HepG2 (cell line): Measurements from ENCODE around the gene ZNF648. TPM values are rescaled to one million over a fixed set of nuclear protein-coding genes. Genes with fewer than 3 reads are reported as not detected.

Experiments used
- ATAC-seq: fragments of 200-7000 bp; cut with Tn5 transposase; 3 replicates; pipeline ENCODE4 v1.9.1; 2020; ENCODE audit warnings: mild to moderate bottlenecking, moderate library complexity
- BruUV-seq: library from RNA; stranded (reverse); fragments of 400-500 nt; replicated peaks from 2 replicates; lab custom pipeline; 2021; lab: Mats Ljungman, UMichigan
- CTCF ChIA-PET: fragments of 300-600 bp; formaldehyde crosslinking; extraction: SDS; loops from one replicate; lab custom pipeline; 2021; ENCODE audit warnings: low total read pairs, inconsistent platforms, low intra/inter-chr PET ratio; lab: Yijun Ruan, JAX
- POLR2A ChIA-PET: fragments of 350-600 bp; sonication (Branson Sonifier 250); formaldehyde crosslinking; loops from one replicate; lab custom pipeline; 2020; ENCODE audit warnings: antibody characterized with exemption, inconsistent platforms; lab: Yijun Ruan, JAX
- DNase-seq: peaks from one replicate; pipeline ENCODE4 v3.0.0-alpha.2; 2015; ENCODE audit warnings: low spot score
- FAIRE-seq: peaks from 3 replicates; lab custom pipeline; 2011; peaks lifted over from hg19 to GRCh38; lab: Jason Lieb, UNC
- H2AFZ ChIP-seq: one replicate; pipeline ENCODE4 v1.6.1; 2011; ENCODE audit warnings: low read length, inconsistent platforms
- H3K27ac ChIP-seq: fragments of 300-600 bp; 3 replicates; pipeline ENCODE4 v1.8.0; 2011; ENCODE audit warnings: mixed run types, mild to moderate bottlenecking, mixed read lengths, low read length, inconsistent platforms; ENCODE audit not compliant: insufficient read depth; ENCODE audit errors: extremely low read length
- H3K27me3 ChIP-seq, 2 experiments: fragments of 200-600 bp in 1 of 2; 2 replicates in 1 of 2; 3 replicates in 1 of 2; pipeline versions ENCODE4 v1.6.0 to v1.8.0; 2011; ENCODE audit warnings: low read length in 2 of 2, mild to moderate bottlenecking in 2 of 2, moderate library complexity in 2 of 2, inconsistent platforms in 1 of 2; ENCODE audit not compliant: insufficient read depth in 2 of 2, control insufficient read depth in 1 of 2
- H3K36me3 ChIP-seq, 2 experiments: fragments of 200-600 bp in 1 of 2; replicated peaks in 1 of 2; 2 replicates in 1 of 2; 3 replicates in 1 of 2; pipeline versions ENCODE4 v1.5.1 to v1.8.0; 2011; ENCODE audit warnings: low read length in 2 of 2, inconsistent platforms in 1 of 2; ENCODE audit not compliant: insufficient read depth in 2 of 2, control insufficient read depth in 1 of 2
- H3K4me1 ChIP-seq: 2 replicates; pipeline ENCODE4 v1.5.1; 2012; ENCODE audit warnings: low read length, inconsistent platforms; ENCODE audit not compliant: insufficient read depth
- H3K4me2 ChIP-seq: 2 replicates; pipeline ENCODE4 v1.6.0; 2011; ENCODE audit warnings: low read depth, low read length, inconsistent platforms
- H3K4me3 ChIP-seq, 3 experiments: fragments of 200-600 bp in 1 of 3; sonication (generic), shearing (Covaris generic) in 1 of 3; replicated peaks in 1 of 3; 2 replicates each; pipeline ENCODE4 v1.5.1; 2011 to 2016; ENCODE audit warnings: low read length in 3 of 3, inconsistent platforms in 2 of 3, low read depth in 2 of 3, mild to moderate bottlenecking in 2 of 3, control low read depth in 1 of 3, mixed read lengths in 1 of 3; ENCODE audit not compliant: insufficient read depth in 1 of 3
- H3K79me2 ChIP-seq: one replicate; pipeline ENCODE4 v1.6.1; 2011; ENCODE audit warnings: low read length, inconsistent platforms; ENCODE audit not compliant: insufficient read depth
- H3K9ac ChIP-seq: 2 replicates; pipeline ENCODE4 v1.6.0; 2011; ENCODE audit warnings: mild to moderate bottlenecking, low read depth, low read length, inconsistent platforms; ENCODE audit not compliant: insufficient read depth
- H3K9me3 ChIP-seq: 2 replicates; pipeline ENCODE4 v1.5.1; 2012; ENCODE audit warnings: mild to moderate bottlenecking, low read length
- H4K20me1 ChIP-seq: 2 replicates; pipeline ENCODE4 v1.6.0; 2011; ENCODE audit warnings: inconsistent platforms, mild to moderate bottlenecking, low read length, moderate library complexity; ENCODE audit not compliant: insufficient read depth
- EHMT2 ChIP-seq: fragments of 200-600 bp; sonication (generic); IDR thresholded peaks from 2 replicates; pipeline ENCODE4 v1.7.0; 2017; ENCODE audit warnings: antibody characterized with exemption, low read depth, low read length, borderline replicate concordance
- ISX ChIP-seq: sonication (generic); formaldehyde crosslinking; conservative IDR thresholded peaks from 2 replicates; pipeline ENCODE4 v1.5.0; 2020; ENCODE audit warnings: missing genetic modification reagents
- NR2F1 ChIP-seq, 2 experiments: fragments of 450-650 bp in 1 of 2; formaldehyde crosslinking in 1 of 2; IDR thresholded peaks; 2 replicates each; pipeline versions ENCODE4 v1.5.0 to v1.6.1; 2016 to 2020; ENCODE audit warnings: mild to moderate bottlenecking in 1 of 2, missing compliant biosample characterization in 1 of 2, missing genetic modification reagents in 1 of 2, moderate library complexity in 1 of 2
- RBAK ChIP-seq: sonication (generic); formaldehyde crosslinking; IDR thresholded peaks from 2 replicates; pipeline ENCODE4 v1.5.1; 2020; ENCODE audit warnings: mild to moderate bottlenecking, missing genetic modification reagents
- RCOR2 ChIP-seq: IDR thresholded peaks from 2 replicates; pipeline ENCODE4 v1.6.1; 2016; ENCODE audit warnings: missing biosample characterization, missing genetic modification reagents
- SMARCE1 ChIP-seq: fragments of 450-650 bp; IDR thresholded peaks from 2 replicates; pipeline ENCODE4 v1.6.1; 2017; ENCODE audit warnings: borderline replicate concordance
- TCF7 ChIP-seq: sonication (generic); IDR thresholded peaks from 2 replicates; pipeline ENCODE4 v1.6.1; 2016; ENCODE audit warnings: antibody characterized with exemption, low read depth
- ZNF501 ChIP-seq: sonication (generic); formaldehyde crosslinking; IDR thresholded peaks from 2 replicates; pipeline ENCODE4 v1.5.1; 2020; ENCODE audit warnings: mild to moderate bottlenecking, moderate library complexity, missing genetic modification reagents
- ZNF549 ChIP-seq: sonication (generic); formaldehyde crosslinking; IDR thresholded peaks from 2 replicates; pipeline ENCODE4 v1.5.0; 2020; ENCODE audit warnings: missing genetic modification reagents
- ZNF746 ChIP-seq: sonication (generic); formaldehyde crosslinking; IDR thresholded peaks from 2 replicates; pipeline ENCODE4 v1.8.0; 2022; ENCODE audit warnings: mild to moderate bottlenecking, missing genetic modification reagents
- ZNF781 ChIP-seq: sonication (generic); formaldehyde crosslinking; IDR thresholded peaks from 2 replicates; pipeline ENCODE4 v1.5.1; 2020; ENCODE audit warnings: borderline replicate concordance, mild to moderate bottlenecking, missing genetic modification reagents; ENCODE audit errors: not compliant biosample characterization
- ZNF816 ChIP-seq: sonication (generic); formaldehyde crosslinking; IDR thresholded peaks from 2 replicates; pipeline ENCODE4 v1.8.0; 2022; ENCODE audit warnings: missing genetic modification reagents, mild to moderate bottlenecking, borderline replicate concordance
- WGBS: methylation state at CpG from one replicate; pipeline ENCODE4 v1.1.6; 2017; ENCODE audit warnings: low lambda C conversion rate; 5-methylcytosine and 5-hydroxymethylcytosine counted together
- in situ Hi-C: cut with HindIII; loops from 2 replicates; pipeline ENCODE4 v1.10.0; 2017; ENCODE audit warnings: low pct_unique_long_range_greater_than_20kb; ENCODE audit not compliant: extremely low pct_ligation_motif_present
- intact Hi-C: fragments of 100-400 bp; cut with micrococcal nuclease; formaldehyde crosslinking; loops from one replicate; pipeline ENCODE4 v1.10.0; 2022; ENCODE audit not compliant: unreplicated experiment
- polyA plus RNA-seq, 8 experiments: library from polyadenylated mRNA; depleted of rRNA in 3 of 8; stranded (reverse) in 7 of 8; unstranded in 1 of 8; fragments of >200 nt; fragmentation: Illumina TruSeq in 4 of 8; extraction: Trizol in 4 of 8; gene quantifications; 2 replicates each; pipeline versions ENCODE4 v1.2.1 to v1.2.3, GENCODE V29; 2011 to 2016; ENCODE audit warnings: low read depth in 4 of 8, missing spikeins in 1 of 8, mixed read lengths in 1 of 8; ENCODE audit not compliant: insufficient read depth in 1 of 8
- total RNA-seq, 5 experiments: library from RNA; depleted of rRNA; stranded (reverse); fragments of >200 nt; fragmentation: Illumina TruSeq; extraction: Trizol; gene quantifications; 2 replicates each; pipeline ENCODE4 v1.2.3, GENCODE V29; 2016; ENCODE audit warnings: low read depth in 1 of 5
- TF ChIP-seq, protein P1 (sequence below): sonication (generic); formaldehyde crosslinking; IDR thresholded peaks from 2 replicates; pipeline ENCODE4 v1.8.0; 2022; ENCODE audit warnings: missing genetic modification reagents, mild to moderate bottlenecking, moderate library complexity, borderline replicate concordance
- TF ChIP-seq, protein P2 (sequence below): sonication (generic); formaldehyde crosslinking; IDR thresholded peaks from 2 replicates; pipeline ENCODE4 v1.5.1; 2020; ENCODE audit warnings: missing genetic modification reagents, mild to moderate bottlenecking, borderline replicate concordance
- TF ChIP-seq, protein P3 (sequence below): sonication (generic); formaldehyde crosslinking; IDR thresholded peaks from 2 replicates; pipeline ENCODE4 v1.4.0; 2020; ENCODE audit warnings: missing genetic modification reagents
- TF ChIP-seq, protein P4 (sequence below): IDR thresholded peaks from 2 replicates; pipeline ENCODE4 v1.4.0; 2020; ENCODE audit warnings: mild to moderate bottlenecking, missing genetic modification reagents

ZNF648 gene
- total and polyA plus RNA-seq, 2 of the 13 experiments (the other 11 are each of a cell fraction or from before 2014, with no cell fraction given), result 0.13 to 0.37 TPM

DNA sequence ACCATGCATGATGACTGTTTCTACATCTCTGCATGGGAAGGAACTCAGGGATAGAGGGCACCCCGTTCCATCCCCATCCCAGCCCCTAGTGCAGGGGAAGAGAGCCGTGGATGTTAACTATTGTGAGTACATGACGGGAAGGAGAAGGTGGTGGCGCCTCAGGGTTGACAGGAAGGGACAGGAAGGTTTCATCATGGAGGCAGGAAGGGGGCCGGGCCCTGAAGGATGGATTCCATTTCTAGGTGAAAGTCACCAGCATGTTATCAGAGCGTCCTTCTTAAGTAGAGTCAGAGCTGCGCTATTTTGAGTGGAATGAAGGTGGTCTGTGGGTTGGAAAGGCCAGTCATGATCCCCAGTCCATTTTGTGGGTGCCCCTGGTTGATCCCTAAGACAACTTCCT is 25.1 kb upstream of the ZNF648 start:
- WGBS, result 69% methylated on average over 7 of the region's 7 CpGs
- in situ Hi-C loops, result loop anchor here (25.0 kb wide), 1 partner anchor 701 kb away; the partner anchor contains the start of gene NPL
- CTCF ChIA-PET, result interaction anchor here (1.3 kb wide), 1 partner anchor 310 kb away, joined by 3 read pairs; no protein-coding TSS in a partner anchor
- H4K20me1 ChIP-seq, result no peaks in the 10 kb centered on the region
- H3K4me1 ChIP-seq, result peaks cover 23% of the 10 kb centered on the region
- FAIRE-seq (no peak), DNase-seq (no peak), ATAC-seq (no peak)
- H3K79me2 ChIP-seq, result no peaks in the 10 kb centered on the region
- no peak overlapping the region for H3K27ac ChIP-seq
- peaks cover 2 to 6% of the 10 kb centered on the region in 2 experiments; a peak in 2 of 5 replicates for H3K27me3 ChIP-seq
- POLR2A ChIA-PET, result no interaction called here
- H3K36me3 ChIP-seq, result no peaks in the 10 kb centered on the region
- H2AFZ ChIP-seq, result no peak overlapping the region
- no peak overlapping the region for H3K4me2 ChIP-seq
- intact Hi-C loops, result loop anchor here (10.0 kb wide), 1 partner anchor 218 kb away; no protein-coding TSS in a partner anchor
- no peaks in the 10 kb centered on the region for H3K9me3 ChIP-seq
- BruUV-seq, result no TSS peak
- no peak overlapping the region for H3K4me3 ChIP-seq
- no peak overlapping the region for H3K9ac ChIP-seq
- TF ChIP-seq EHMT2 (no peak), SMARCE1 (no peak), NR2F1 (CRISPR knock-in tag; IDR thresholded peaks at IDR 0.05) (no peak), ISX (CRISPR knock-in tag) (no peak), ZNF816 (CRISPR knock-in tag) (no peak), ZNF781 (CRISPR knock-in tag) (no peak), ZNF746 (no peak), TCF7 (no peak), RCOR2 (CRISPR knock-in tag) (no peak), RBAK (no peak), ZNF501 (CRISPR knock-in tag) (no peak), ZNF549 (no peak)
- TF ChIP-seq, protein P1, sequence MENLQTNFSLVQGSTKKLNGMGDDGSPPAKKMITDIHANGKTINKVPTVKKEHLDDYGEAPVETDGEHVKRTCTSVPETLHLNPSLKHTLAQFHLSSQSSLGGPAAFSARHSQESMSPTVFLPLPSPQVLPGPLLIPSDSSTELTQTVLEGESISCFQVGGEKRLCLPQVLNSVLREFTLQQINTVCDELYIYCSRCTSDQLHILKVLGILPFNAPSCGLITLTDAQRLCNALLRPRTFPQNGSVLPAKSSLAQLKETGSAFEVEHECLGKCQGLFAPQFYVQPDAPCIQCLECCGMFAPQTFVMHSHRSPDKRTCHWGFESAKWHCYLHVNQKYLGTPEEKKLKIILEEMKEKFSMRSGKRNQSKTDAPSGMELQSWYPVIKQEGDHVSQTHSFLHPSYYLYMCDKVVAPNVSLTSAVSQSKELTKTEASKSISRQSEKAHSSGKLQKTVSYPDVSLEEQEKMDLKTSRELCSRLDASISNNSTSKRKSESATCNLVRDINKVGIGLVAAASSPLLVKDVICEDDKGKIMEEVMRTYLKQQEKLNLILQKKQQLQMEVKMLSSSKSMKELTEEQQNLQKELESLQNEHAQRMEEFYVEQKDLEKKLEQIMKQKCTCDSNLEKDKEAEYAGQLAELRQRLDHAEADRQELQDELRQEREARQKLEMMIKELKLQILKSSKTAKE (CRISPR knock-in tag), result no peak
- TF ChIP-seq, protein P2, sequence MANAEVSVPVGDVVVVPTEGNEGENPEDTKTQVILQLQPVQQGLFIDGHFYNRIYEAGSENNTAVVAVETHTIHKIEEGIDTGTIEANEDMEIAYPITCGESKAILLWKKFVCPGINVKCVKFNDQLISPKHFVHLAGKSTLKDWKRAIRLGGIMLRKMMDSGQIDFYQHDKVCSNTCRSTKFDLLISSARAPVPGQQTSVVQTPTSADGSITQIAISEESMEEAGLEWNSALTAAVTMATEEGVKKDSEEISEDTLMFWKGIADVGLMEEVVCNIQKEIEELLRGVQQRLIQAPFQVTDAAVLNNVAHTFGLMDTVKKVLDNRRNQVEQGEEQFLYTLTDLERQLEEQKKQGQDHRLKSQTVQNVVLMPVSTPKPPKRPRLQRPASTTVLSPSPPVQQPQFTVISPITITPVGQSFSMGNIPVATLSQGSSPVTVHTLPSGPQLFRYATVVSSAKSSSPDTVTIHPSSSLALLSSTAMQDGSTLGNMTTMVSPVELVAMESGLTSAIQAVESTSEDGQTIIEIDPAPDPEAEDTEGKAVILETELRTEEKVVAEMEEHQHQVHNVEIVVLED, result no peak
- TF ChIP-seq, protein P3, sequence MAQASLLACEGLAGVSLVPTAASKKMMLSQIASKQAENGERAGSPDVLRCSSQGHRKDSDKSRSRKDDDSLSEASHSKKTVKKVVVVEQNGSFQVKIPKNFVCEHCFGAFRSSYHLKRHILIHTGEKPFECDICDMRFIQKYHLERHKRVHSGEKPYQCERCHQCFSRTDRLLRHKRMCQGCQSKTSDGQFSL (CRISPR knock-in tag), result no peak
- TF ChIP-seq, protein P4, sequence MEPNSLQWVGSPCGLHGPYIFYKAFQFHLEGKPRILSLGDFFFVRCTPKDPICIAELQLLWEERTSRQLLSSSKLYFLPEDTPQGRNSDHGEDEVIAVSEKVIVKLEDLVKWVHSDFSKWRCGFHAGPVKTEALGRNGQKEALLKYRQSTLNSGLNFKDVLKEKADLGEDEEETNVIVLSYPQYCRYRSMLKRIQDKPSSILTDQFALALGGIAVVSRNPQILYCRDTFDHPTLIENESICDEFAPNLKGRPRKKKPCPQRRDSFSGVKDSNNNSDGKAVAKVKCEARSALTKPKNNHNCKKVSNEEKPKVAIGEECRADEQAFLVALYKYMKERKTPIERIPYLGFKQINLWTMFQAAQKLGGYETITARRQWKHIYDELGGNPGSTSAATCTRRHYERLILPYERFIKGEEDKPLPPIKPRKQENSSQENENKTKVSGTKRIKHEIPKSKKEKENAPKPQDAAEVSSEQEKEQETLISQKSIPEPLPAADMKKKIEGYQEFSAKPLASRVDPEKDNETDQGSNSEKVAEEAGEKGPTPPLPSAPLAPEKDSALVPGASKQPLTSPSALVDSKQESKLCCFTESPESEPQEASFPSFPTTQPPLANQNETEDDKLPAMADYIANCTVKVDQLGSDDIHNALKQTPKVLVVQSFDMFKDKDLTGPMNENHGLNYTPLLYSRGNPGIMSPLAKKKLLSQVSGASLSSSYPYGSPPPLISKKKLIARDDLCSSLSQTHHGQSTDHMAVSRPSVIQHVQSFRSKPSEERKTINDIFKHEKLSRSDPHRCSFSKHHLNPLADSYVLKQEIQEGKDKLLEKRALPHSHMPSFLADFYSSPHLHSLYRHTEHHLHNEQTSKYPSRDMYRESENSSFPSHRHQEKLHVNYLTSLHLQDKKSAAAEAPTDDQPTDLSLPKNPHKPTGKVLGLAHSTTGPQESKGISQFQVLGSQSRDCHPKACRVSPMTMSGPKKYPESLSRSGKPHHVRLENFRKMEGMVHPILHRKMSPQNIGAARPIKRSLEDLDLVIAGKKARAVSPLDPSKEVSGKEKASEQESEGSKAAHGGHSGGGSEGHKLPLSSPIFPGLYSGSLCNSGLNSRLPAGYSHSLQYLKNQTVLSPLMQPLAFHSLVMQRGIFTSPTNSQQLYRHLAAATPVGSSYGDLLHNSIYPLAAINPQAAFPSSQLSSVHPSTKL (CRISPR knock-in tag), result no peak
